Progenitor cell of endocrine pancreas (in vitro differentiated cells): ENCODE results near the gene CALML6. TPM values are rescaled to one million over a fixed set of nuclear protein-coding genes. Genes with fewer than 3 reads are reported as not detected.

ENCODE experiments used
- DNase-seq: peaks from one replicate; pipeline ENCODE4 v3.0.0; 2021; ENCODE audit warnings: low spot score; ENCODE audit not compliant: unreplicated experiment
- H3K27ac Mint-ChIP-seq: 2 replicates; pipeline ENCODE4 v1.8.0; 2021; ENCODE audit warnings: mild to moderate bottlenecking, moderate library complexity, mixed read lengths
- H3K27me3 Mint-ChIP-seq: 2 replicates; pipeline ENCODE4 v1.8.0; 2021; ENCODE audit warnings: mixed read lengths
- H3K36me3 Mint-ChIP-seq: 2 replicates; pipeline ENCODE4 v1.8.0; 2022; ENCODE audit warnings: mixed read lengths; ENCODE audit not compliant: insufficient read depth
- H3K4me1 Mint-ChIP-seq: 2 replicates; pipeline ENCODE4 v1.8.0; 2021; ENCODE audit warnings: low read depth, mixed read lengths
- H3K4me3 Mint-ChIP-seq: 2 replicates; pipeline ENCODE4 v1.8.0; 2021; ENCODE audit warnings: low read depth, mild to moderate bottlenecking, moderate library complexity, mixed read lengths
- H3K9me3 Mint-ChIP-seq: 2 replicates; pipeline ENCODE4 v1.8.0; 2021; ENCODE audit warnings: low read depth, mixed read lengths
- total RNA-seq: library from RNA; stranded (reverse); gene quantifications from 2 replicates; pipeline ENCODE4 v1.2.1, GENCODE V29; 2021
- TF ChIP-seq, protein P1 (sequence below): fragments of 200-600 bp; sonication (generic); IDR thresholded peaks from one replicate; pipeline ENCODE4 v1.5.0; 2021; ENCODE audit warnings: antibody characterized with exemption, mild to moderate bottlenecking; ENCODE audit not compliant: unreplicated experiment

Gene CALML6
- total RNA-seq, 1 donor from 2014 or later, result 1.1 TPM

DNA sequence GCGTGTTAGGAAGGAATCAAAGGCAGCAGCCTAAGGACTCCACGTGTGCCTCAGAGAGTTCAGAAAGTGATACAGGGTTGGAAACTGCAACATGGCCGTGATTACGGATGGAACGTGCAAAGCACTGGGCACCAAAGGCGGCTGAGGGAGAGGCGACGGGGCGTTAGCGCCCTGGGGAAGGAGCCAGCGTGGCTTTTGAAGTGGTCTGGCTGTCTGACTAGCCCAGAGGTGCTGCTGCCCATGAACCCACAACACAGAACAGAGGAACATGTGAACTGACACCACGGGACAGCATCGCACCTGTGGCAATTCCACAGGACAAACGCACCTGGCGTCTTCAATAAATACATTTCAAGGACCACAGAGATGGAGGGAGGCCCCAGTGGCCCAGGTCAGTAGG lies 22.0 kb downstream of the CALML6 start:
- Mint-ChIP-seq H3K4me1 (no peaks in the 10 kb centered on the region), H3K27ac (no peak overlapping the region), H3K27me3 (peaks cover 9% of the 10 kb centered on the region), H3K9me3 (peaks cover 8% of the 10 kb centered on the region), H3K36me3 (no peaks in the 10 kb centered on the region), H3K4me3 (no peak overlapping the region)
- no peak for DNase-seq
- TF ChIP-seq, protein P1, sequence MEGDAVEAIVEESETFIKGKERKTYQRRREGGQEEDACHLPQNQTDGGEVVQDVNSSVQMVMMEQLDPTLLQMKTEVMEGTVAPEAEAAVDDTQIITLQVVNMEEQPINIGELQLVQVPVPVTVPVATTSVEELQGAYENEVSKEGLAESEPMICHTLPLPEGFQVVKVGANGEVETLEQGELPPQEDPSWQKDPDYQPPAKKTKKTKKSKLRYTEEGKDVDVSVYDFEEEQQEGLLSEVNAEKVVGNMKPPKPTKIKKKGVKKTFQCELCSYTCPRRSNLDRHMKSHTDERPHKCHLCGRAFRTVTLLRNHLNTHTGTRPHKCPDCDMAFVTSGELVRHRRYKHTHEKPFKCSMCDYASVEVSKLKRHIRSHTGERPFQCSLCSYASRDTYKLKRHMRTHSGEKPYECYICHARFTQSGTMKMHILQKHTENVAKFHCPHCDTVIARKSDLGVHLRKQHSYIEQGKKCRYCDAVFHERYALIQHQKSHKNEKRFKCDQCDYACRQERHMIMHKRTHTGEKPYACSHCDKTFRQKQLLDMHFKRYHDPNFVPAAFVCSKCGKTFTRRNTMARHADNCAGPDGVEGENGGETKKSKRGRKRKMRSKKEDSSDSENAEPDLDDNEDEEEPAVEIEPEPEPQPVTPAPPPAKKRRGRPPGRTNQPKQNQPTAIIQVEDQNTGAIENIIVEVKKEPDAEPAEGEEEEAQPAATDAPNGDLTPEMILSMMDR, result no peak

DNA sequence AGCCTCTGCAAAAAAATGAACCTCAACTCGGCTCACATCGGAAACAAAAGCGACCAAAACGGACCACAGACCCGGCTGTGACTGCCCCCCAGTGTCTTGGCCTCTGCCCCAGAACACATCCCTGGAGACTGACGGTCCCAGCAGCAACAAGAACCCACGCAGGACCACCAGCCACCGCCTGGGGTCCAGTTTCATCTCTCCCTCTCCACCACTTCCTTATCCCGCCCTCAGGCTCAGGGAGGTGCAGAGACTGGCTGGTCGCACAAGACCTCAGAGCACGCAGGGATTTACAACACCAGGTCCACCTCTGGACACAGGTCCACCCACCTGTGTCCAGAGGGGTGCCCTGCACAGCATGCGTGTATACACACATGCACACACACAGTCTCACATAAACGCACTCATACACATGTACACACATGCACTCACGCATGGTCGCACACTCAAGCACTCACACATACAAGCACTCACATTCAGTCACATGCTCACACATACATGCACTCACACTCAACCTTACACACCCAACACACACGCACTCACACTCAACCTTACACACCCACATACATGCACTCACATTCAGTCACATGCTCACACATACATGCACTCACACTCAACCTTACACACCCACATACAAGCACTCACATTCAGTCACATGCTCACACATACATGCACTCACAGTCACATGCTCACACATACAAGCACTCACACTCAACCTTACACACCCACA lies 22.7 kb downstream of the CALML6 start:
- no peak overlapping the region for H3K4me3 Mint-ChIP-seq
- no peak for DNase-seq
- H3K36me3 Mint-ChIP-seq, result no peaks in the 10 kb centered on the region
- peaks cover 9% of the 10 kb centered on the region for H3K27me3 Mint-ChIP-seq
- TF ChIP-seq, protein P1, result no peak
- H3K4me1 Mint-ChIP-seq, result no peaks in the 10 kb centered on the region
- peaks cover 8% of the 10 kb centered on the region for H3K9me3 Mint-ChIP-seq
- H3K27ac Mint-ChIP-seq, result no peak overlapping the region

DNA sequence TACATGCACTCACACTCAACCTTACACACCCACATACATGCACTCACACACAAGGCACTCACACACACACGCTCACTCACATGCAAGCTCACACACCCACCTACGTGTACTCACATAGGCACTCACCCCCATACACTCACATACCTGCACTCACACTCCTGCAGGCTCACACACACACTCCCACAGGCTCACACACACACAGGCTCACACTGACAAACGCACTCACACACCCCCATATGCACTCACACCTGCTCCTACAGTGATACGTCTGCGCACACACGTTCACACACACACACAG lies 23.2 kb downstream of the CALML6 start:
- Mint-ChIP-seq H3K36me3 (no peaks in the 10 kb centered on the region), H3K4me3 (no peak overlapping the region), H3K27me3 (peaks cover 9% of the 10 kb centered on the region), H3K4me1 (no peaks in the 10 kb centered on the region), H3K27ac (no peak overlapping the region), H3K9me3 (peaks cover 8% of the 10 kb centered on the region)
- TF ChIP-seq, protein P1, result no peak
- no peak for DNase-seq

DNA sequence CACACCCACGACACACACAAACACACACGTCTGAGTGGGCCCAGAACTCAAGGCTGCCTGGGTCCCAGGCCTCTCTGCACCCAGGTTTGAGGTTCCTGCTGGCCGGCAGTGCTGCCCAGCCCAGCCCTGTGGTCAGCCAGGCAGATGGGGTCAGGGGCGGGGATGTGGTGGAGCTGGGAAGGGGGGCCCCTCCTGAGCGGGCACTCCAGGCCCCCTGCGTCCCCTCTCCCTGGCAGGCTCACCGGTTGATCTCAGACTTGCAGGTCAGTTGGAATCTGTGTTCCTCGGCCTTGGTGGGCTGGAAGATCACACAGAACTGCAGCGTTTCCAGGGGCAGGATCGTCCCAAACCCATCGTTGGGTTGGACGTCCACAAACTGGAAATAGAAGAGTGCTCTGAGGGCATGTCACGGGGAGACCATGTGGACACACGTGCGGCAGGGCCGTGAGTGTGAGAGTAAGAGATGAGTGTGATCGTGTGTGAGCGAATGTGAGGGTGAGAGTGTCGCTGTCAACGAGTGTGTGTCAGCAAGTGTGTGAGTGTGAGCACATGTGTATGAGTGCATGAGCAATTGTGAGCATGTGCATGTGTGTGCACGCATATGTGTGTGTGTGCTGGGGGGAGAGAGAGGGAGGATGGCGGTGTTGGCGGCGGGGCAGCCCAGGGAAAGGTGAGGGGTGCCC lies 23.7 kb downstream of the CALML6 start:
- no peak for DNase-seq
- Mint-ChIP-seq H3K36me3 (no peaks in the 10 kb centered on the region), H3K4me3 (no peak overlapping the region), H3K27me3 (peaks cover 9% of the 10 kb centered on the region), H3K9me3 (peaks cover 8% of the 10 kb centered on the region), H3K4me1 (no peaks in the 10 kb centered on the region), H3K27ac (no peak overlapping the region)
- TF ChIP-seq, protein P1, result no peak

DNA sequence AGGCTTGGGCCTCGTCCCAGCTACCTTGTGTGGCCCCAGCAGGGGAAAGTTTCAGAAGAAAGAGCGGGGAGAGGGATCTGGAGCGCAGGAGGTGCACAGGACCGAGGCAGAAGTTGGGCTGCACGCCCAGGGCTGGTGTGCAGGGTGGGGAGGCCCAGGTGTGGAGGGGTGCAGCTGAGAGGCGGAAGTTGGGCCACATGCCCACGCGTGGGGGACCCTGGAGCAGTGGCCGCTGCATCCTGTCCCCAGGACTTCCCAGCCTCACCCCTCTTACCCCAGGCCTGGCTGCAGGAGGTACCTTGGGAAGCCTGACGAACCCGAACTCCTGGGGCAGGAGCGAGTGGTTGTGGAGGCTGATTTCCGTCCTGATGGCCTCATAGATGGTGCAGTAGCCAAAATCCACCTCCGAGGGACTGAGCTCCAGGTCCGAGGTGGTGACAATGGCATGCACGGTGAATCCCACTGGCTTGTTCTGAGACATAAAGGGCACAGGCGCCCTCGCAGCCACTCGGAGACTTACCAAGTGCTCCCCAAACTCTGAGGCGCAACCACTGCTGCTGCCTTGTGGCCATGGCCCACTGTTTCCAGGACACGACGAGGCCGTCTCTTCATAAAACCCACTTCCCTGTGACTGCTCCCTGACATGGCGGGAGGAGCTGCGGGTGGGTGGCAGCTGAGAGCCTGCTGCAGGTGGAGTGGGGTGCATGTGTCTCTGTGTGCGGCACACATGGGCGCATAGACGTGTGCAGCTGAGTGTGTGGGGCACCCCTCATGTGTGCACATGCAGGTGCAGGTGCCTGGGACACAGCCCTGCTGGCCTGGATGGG lies 24.4 kb downstream of the CALML6 start:
- no peak for DNase-seq
- TF ChIP-seq, protein P1, result no peak
- Mint-ChIP-seq H3K4me1 (peaks cover 2% of the 10 kb centered on the region), H3K4me3 (no peak overlapping the region), H3K36me3 (no peaks in the 10 kb centered on the region), H3K27me3 (peaks cover 9% of the 10 kb centered on the region), H3K27ac (no peak overlapping the region), H3K9me3 (peaks cover 3% of the 10 kb centered on the region)
